Activated CD4-positive, alpha-beta T cell treated with anti-CD3 and anti-CD28 coated beads for 48 hours (primary cell): ENCODE data around the gene EPAS1.

ENCODE experiments used
- DNase-seq: peaks from one replicate; pipeline ENCODE4 v3.0.0-alpha.2; 2020

EPAS1 gene

GRCh38 chr2:46413631-46414030 lies 116.4 kb downstream of the EPAS1 start:
- no peak for DNase-seq

GRCh38 chr2:46414701-46415100 lies 117.5 kb downstream of the EPAS1 start:
- DNase-seq, result no peak

GRCh38 chr2:46416280-46416679 lies 119.1 kb downstream of the EPAS1 start:
- DNase-seq, result no peak

- no peak for DNase-seq
These were observed 119.7 kb downstream of the EPAS1 start for GRCh38 chr2:46416739-46417403.

- no peak for DNase-seq
These were observed 123.7 kb downstream of the EPAS1 start for GRCh38 chr2:46420945-46421344.

- DNase-seq, result no peak
These were observed 124.2 kb downstream of the EPAS1 start for GRCh38 chr2:46421361-46421760.

- DNase-seq, result no peak
These were observed 125.6 kb downstream of the EPAS1 start for GRCh38 chr2:46422717-46423394.

- no peak for DNase-seq
These were observed 127.7 kb downstream of the EPAS1 start for GRCh38 chr2:46424937-46425336.

GRCh38 chr2:46428911-46429436 lies 131.8 kb downstream of the EPAS1 start:
- DNase-seq, result no peak

GRCh38 chr2:46430413-46430812 lies 133.2 kb downstream of the EPAS1 start:
- no peak for DNase-seq

GRCh38 chr2:46430992-46431391 lies 133.8 kb downstream of the EPAS1 start:
- no peak for DNase-seq

GRCh38 chr2:46431481-46432235 lies 134.5 kb downstream of the EPAS1 start:
- DNase-seq, result no peak

GRCh38 chr2:46434851-46435273 lies 137.7 kb downstream of the EPAS1 start:
- no peak for DNase-seq

GRCh38 chr2:46435353-46435752 lies 138.1 kb downstream of the EPAS1 start:
- DNase-seq, result no peak

- no peak for DNase-seq
These were observed 138.7 kb downstream of the EPAS1 start for GRCh38 chr2:46435796-46436360.
